Adrenal gland (tissue), 12 donors: ENCODE measurements around the gene NISCH. TPM values are rescaled to one million over a fixed set of nuclear protein-coding genes. Genes with fewer than 3 reads are reported as not detected.

Source experiments
- DNase-seq, 7 donors: peaks; one replicate each; pipeline ENCODE4 v3.0.0-alpha.2; 2019 to 2020
- H3K27ac ChIP-seq, 5 donors: fragments of 200-600 bp; sonication (generic) in 4 of 5; 1 replicate in 3 of 5; 2 replicates in 2 of 5; pipeline versions ENCODE4 v1.5.1 to v1.8.0; 2016 to 2020; ENCODE audit warnings: mild to moderate bottlenecking in 1 of 5
- H3K27me3 ChIP-seq: fragments of 200-600 bp; 2 replicates; pipeline ENCODE4 v1.8.0; 2021
- H3K36me3 ChIP-seq, 2 donors: fragments of 200-600 bp; replicated peaks in 1 of 2; 1 replicate in 1 of 2; 2 replicates in 1 of 2; pipeline versions ENCODE4 v1.5.1 to v1.8.0; 2018 to 2022
- H3K4me1 ChIP-seq, 2 donors: fragments of 200-600 bp; replicated peaks in 1 of 2; 1 replicate in 1 of 2; 2 replicates in 1 of 2; pipeline versions ENCODE4 v1.5.1 to v1.8.0; 2018 to 2021
- H3K4me3 ChIP-seq, 4 donors: fragments of 200-600 bp; sonication (generic) in 3 of 4; one replicate each; pipeline ENCODE4 v1.5.1; 2016 to 2018
- H3K9me3 ChIP-seq, 3 donors: fragments of 200-600 bp; sonication (generic) in 1 of 3; replicated peaks in 1 of 3; 1 replicate in 2 of 3; 2 replicates in 1 of 3; pipeline versions ENCODE4 v1.5.1 to v1.8.0; 2016 to 2021
- CTCF ChIP-seq, 6 experiments: fragments of 450-650 bp in 4 of 6; fragments of 200-600 bp in 2 of 6; sonication (generic) in 1 of 6; IDR thresholded peaks; 1 replicate in 5 of 6; 2 replicates in 1 of 6; pipeline versions ENCODE4 v1.5.1 to v1.8.0; 2016 to 2021; ENCODE audit warnings: antibody characterized with exemption in 6 of 6, mild to moderate bottlenecking in 2 of 6, moderate library complexity in 1 of 6
- POLR2A ChIP-seq, 2 donors: fragments of 450-650 bp; IDR thresholded peaks; one replicate each; pipeline ENCODE4 v1.6.1; 2017; ENCODE audit warnings: antibody characterized with exemption in 2 of 2, mild to moderate bottlenecking in 2 of 2, moderate library complexity in 1 of 2
- WGBS, 4 donors: extraction: QIAGEN DNeasy Blood & Tissue Kit in 2 of 4; methylation state at CpG; one replicate each; pipeline versions ENCODE4 v1.1.5 to v1.1.7; 2013 to 2017; 5-methylcytosine and 5-hydroxymethylcytosine counted together
- intact Hi-C, 2 donors: fragments of 100-400 bp; cut with DNase I; formaldehyde crosslinking; loops; one replicate each; pipeline versions ENCODE4 v1.14.1 to v1.15.0; 2022 to 2023
- polyA plus RNA-seq, 3 donors: library from polyadenylated mRNA; stranded (reverse); fragments of 200-250 nt in 2 of 3; fragments of 350-450 nt in 1 of 3; fragmentation: Illumina TruSeq in 1 of 3; extraction: RNeasy Lipid Tissue Mini Kit (QIAGEN cat#74804) in 1 of 3; gene quantifications; one replicate each; pipeline ENCODE4 v1.2.3, GENCODE V29; 2013 to 2014
- total RNA-seq, 9 donors: library from RNA; depleted of rRNA in 4 of 9; stranded (reverse); fragments of >200 nt in 4 of 9; fragments of 120-200 nt in 1 of 9; fragmentation: NEBNext Ultra II Directional in 1 of 9; extraction: Animal tissue kit (Norgen Biotek cat#: 25700) in 1 of 9; gene quantifications; one replicate each; pipeline versions ENCODE4 v1.1.0 to v1.2.4, GENCODE V29; 2013 to 2023
- donor health status: healthy with polysubstance abuse.
- donor health status: Bipolar disorder and iron deficiency.
- donor health status: DM: yes; HTN: yes; CAD: no.
- donor health status: DM: no; HTN: no; CAD: no.
- donor health status: DM: no; HTN: no; CAD: no.
- donor health status: DM: yes; HTN: yes; CAD: no.

Gene NISCH
- total and polyA plus RNA-seq, 12 donors = 39.4 to 186 (median 100) TPM

- Histone ChIP-seq H3K27ac (no peak overlapping the region), H3K4me3 (no peak overlapping the region), H3K9me3 (no peaks in the 10 kb centered on the region), H3K36me3 (peaks cover 0 to 3% of the 10 kb centered on the region in 2 donors), H3K27me3 (no peaks in the 10 kb centered on the region), H3K4me1 (peaks cover 5 to 27% of the 10 kb centered on the region in 2 donors)
- intact Hi-C loops = no loop called here
- 77 to 100% (median 86%) methylated on average over 4 to 11 of the region's 11 CpGs for WGBS, 4 donors
- TF ChIP-seq CTCF (IDR thresholded peaks at IDR 0.05) (no peak), POLR2A (IDR thresholded peaks at IDR 0.05) (no peak)
- DNase-seq = no peak
Measured at GRCh38 chr3:52452570-52453221, 2.7 kb upstream of the NISCH start.

GRCh38 chr3:52453496-52454249 lies 1.7 kb upstream of the NISCH start, which contains the start of gene TNNC1:
TNNC1 (minus strand) TSS chr3:52454041; CDS start chr3:52454015, 26 bp downstream.
- no peak for TF ChIP-seq CTCF (IDR thresholded peaks at IDR 0.05)
- Histone ChIP-seq H3K9me3 (no peaks in the 10 kb centered on the region), H3K4me1 (peaks cover 5 to 31% of the 10 kb centered on the region in 2 donors), H3K36me3 (peaks cover 0 to 13% of the 10 kb centered on the region in 2 donors), H3K4me3 (peak within 1 kb of the TSS in 1 of 4 donors; percentile 89), H3K27ac (peak within 1 kb of the TSS in 4 of 5 donors; percentile 63 to 91 (median 78)), H3K27me3 (no peaks in the 10 kb centered on the region)
- 68 to 78% (median 75%) methylated on average over 13 to 16 of the region's 16 CpGs for WGBS, 4 donors
- intact Hi-C loops = no loop called here
- DNase-seq = no peak

- WGBS, 4 donors = 56 to 64% (median 58%) methylated on average over 8 of the region's 8 CpGs
- peak in 1 of 7 donors; percentile 57 for DNase-seq
- intact Hi-C loops = no loop called here
- no peak for TF ChIP-seq CTCF (IDR thresholded peaks at IDR 0.05)
- no peak for TF ChIP-seq POLR2A (IDR thresholded peaks at IDR 0.05)
- peak overlapping the region in 3 of 5 donors; percentile 63 to 91 (median 87) for H3K27ac ChIP-seq
- peak overlapping the region in 1 of 4 donors; percentile 89 for H3K4me3 ChIP-seq
- no peaks in the 10 kb centered on the region for H3K9me3 ChIP-seq
- peaks cover 5 to 31% of the 10 kb centered on the region in 2 donors for H3K4me1 ChIP-seq
- H3K27me3 ChIP-seq = no peaks in the 10 kb centered on the region
- peaks cover 0 to 20% of the 10 kb centered on the region in 2 donors for H3K36me3 ChIP-seq
Measured at GRCh38 chr3:52454250-52454937, 1.0 kb upstream of the NISCH start.

- Histone ChIP-seq H3K27me3 (no peaks in the 10 kb centered on the region), H3K4me3 (peak overlapping the region in 3 of 4 donors; percentile 56 to 89 (median 78)), H3K4me1 (peaks cover 5 to 31% of the 10 kb centered on the region in 2 donors), H3K9me3 (no peaks in the 10 kb centered on the region), H3K27ac (peak overlapping the region in 4 of 5 donors; percentile 63 to 91 (median 78)), H3K36me3 (peaks cover 0 to 24% of the 10 kb centered on the region in 2 donors)
- no peak for TF ChIP-seq CTCF (IDR thresholded peaks at IDR 0.05)
- peak in 1 of 2 donors; percentile 5 for TF ChIP-seq POLR2A (IDR thresholded peaks at IDR 0.05)
- DNase-seq = no peak
- intact Hi-C loops = no loop called here
- 39 to 43% (median 41%) methylated on average over 11 of the region's 11 CpGs for WGBS, 4 donors
Measured at GRCh38 chr3:52454938-52455282, 494 bp upstream of the NISCH start.
